Prostate gland (tissue), 2 donors: Measurements from ENCODE around the gene BCL11B.

Experiments used
- POLR2AphosphoS5 ChIP-seq: sonication (generic); formaldehyde crosslinking; IDR thresholded peaks from one replicate; pipeline ENCODE4 v1.6.1; 2017; ENCODE audit warnings: antibody characterized with exemption
- TF ChIP-seq, protein P1 (sequence below), 4 experiments: fragments of 200-600 bp in 2 of 4; fragments of 450-650 bp in 2 of 4; sonication (generic) in 2 of 4; IDR thresholded peaks; 1 replicate in 3 of 4; 2 replicates in 1 of 4; pipeline ENCODE4 v1.5.1; 2016 to 2019; ENCODE audit warnings: antibody characterized with exemption in 4 of 4, mild to moderate bottlenecking in 2 of 4, moderate library complexity in 2 of 4

DNA sequence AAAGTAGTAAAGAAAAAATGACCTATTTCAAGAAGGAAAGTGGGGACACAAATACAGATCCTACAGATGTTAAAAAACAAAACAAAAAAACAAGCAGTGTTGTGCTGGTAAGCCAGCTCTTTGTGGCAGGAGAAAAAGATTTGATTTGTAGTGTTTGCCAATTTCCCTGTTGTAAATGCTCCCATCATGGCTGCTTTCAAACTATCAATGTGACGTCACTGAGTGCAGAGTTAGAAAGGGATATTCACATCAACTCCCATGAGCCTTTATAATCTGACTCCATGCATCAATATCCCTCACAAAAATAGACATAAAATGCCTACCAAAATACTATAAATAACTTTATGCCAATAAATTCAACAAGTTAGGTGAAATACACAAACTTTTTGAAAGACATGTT lies 32.2 kb upstream of the BCL11B start:
- no peak for TF ChIP-seq POLR2AphosphoS5
- TF ChIP-seq, protein P1, sequence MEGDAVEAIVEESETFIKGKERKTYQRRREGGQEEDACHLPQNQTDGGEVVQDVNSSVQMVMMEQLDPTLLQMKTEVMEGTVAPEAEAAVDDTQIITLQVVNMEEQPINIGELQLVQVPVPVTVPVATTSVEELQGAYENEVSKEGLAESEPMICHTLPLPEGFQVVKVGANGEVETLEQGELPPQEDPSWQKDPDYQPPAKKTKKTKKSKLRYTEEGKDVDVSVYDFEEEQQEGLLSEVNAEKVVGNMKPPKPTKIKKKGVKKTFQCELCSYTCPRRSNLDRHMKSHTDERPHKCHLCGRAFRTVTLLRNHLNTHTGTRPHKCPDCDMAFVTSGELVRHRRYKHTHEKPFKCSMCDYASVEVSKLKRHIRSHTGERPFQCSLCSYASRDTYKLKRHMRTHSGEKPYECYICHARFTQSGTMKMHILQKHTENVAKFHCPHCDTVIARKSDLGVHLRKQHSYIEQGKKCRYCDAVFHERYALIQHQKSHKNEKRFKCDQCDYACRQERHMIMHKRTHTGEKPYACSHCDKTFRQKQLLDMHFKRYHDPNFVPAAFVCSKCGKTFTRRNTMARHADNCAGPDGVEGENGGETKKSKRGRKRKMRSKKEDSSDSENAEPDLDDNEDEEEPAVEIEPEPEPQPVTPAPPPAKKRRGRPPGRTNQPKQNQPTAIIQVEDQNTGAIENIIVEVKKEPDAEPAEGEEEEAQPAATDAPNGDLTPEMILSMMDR (IDR thresholded peaks at IDR 0.05): no peak
